Stimulated activated CD8-positive, alpha-beta memory T cell treated with anti-CD3 and anti-CD28 coated beads, Interleukin-12 subunit alpha, Interleukin-12 subunit beta, amount 100 ng/mL, for 1 hour (primary cell): ENCODE measurements around the gene SSBP4.
"Not testable (repeated sequence)": the region's sequence is repeated elsewhere in the genome, so short reads cannot be mapped to it uniquely, and the experiment has no call there.

Experiments
- DNase-seq: peaks from one replicate; pipeline ENCODE4 v3.0.0-alpha.2; 2020; ENCODE audit warnings: low read depth

SSBP4 gene

DNA sequence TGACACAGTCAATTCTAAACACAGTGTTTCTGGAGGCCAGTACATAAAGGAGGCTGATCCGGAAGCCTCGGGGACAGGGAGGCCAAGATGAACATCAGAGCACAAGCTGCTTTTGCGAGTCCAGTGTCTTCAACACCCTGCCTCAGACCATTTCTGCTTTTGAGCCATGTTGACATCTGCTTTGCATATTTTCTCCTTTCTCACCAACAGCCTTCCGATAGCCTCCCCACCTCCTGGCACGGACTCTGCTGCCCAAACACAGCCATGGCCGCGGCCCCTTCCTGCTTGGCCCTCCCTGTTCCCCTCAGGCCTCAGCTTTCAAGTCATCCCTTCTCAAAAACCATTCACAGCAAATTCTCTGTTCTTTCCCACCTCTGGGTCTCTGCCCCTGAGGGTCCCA is 25.4 kb upstream of the SSBP4 start:
- no peak for DNase-seq

- DNase-seq, result no peak
These were observed 22.5 kb upstream of the SSBP4 start for GRCh38 chr19:18396471-18397241.

DNA sequence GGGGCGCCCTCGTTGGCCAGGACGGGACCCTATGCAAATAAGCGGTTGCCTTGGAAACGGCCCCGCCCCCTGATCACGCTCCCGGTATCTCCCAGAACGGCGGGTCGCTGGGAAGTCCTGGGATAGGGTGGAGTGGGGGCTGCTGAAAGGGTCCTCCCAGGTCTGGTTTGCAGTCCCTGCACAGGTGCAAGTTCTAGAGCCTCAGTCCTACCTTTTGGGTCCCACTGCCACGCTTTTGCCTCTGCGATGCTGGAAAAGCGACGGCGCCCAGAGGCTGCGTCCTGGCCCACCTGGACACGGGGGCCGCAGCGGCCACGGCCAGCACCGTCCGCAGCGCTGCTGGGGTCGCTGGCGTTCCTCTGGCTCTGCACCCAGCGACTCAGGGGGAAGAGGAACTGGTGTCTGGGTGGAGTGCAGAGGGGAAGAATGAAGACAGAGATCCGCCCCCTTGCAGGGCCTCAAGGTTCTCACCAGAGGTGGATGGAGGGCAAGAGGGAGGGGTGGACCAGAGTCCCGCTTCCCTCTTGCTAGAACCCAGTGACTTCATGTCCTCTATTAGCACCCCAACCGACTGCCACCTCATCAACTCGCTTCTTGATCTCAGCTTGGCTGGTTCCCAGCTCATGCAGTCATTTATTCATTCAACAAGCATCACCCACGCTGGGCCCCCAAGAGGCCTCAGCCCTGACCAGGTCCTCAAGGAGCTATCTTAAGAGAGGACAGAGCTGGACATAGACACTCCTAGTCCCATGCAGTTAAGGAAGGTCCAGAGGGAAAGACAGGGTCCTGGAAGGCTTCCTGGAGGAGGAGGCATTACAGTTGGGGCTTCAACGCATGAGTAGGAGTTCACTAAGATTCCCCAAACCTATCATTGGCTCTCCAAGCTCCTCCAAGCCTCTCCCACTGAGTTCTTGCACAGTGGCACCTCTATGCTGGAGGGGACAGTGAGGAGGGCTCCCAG is 21.7 kb upstream of the SSBP4 start, which contains the start of gene LRRC25:
Gene LRRC25 (minus strand): TSS at position 381 of the 961 bp plus-strand sequence. CDS start 659 bp downstream, outside the sequence.
- DNase-seq, result no peak

DNA sequence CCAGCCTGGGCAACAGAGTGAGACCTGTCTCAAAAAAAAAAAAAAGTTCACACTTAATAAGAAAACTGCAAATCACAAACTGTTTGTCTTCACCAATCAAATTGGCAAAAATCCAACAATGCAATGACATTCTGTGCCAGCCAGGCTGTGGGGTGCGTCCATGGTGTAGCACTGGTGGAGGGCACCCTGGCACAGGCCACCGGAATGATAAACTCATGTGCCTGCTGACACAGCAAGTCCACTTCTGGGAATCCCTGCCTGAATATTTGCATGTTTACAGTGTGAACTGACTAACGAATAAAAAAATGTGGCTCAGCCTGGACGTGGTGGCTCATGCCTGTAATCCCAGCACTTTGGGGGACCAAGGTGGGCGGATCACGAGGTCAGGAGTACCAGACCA is 20.2 kb upstream of the SSBP4 start:
- no peak for DNase-seq

DNA sequence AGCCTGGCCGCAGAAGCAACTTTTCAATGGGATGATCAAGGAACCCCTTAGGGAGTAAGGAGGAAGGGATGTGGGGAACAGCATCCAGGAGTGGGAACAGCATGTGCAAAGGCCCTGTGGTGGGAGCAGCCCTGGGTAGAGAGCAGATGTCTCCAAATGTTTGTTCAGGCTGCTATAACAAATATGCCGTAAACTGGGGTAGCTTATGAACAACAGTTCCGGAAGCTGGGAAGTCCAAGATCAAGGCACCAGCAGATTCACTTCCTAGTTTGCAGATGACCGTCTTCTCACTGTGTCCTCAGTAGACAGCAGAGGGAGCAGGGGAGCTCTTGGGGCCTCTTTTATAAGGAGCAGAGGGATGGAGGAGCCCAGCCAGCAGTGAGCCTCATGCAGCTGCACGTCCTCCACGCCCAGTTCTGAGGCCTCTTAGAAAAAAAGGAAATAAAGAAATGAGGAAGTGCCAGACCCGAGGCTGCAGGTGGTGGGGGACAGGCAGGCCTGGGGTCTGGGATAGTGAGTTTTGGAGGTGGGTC is 17.6 kb upstream of the SSBP4 start:
- DNase-seq, result no peak

GRCh38 chr19:18402455-18403248 is 16.5 kb upstream of the SSBP4 start:
- DNase-seq, result not testable (repeated sequence)

DNA sequence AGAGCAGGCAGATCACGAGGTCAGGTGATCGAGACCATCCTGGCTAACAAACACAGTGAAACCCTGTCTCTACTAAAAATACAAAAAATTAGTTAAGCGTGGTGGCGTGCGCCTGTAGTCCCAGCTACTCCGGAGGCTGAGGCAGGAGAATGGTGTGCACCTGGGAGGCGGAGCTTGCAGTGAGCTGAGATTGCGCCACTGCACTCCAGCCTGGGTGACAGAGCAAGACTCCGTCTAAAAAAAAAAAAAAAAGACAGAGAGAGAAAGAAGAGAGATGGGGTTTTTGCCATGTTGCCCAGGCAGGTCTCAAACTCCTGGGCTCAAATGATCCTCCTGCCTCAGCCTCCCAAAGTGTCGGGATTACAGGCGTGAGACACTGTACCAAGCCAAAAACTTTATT is 13.4 kb upstream of the SSBP4 start:
- DNase-seq, result not testable (repeated sequence)

- DNase-seq, result no peak
These were observed 12.4 kb upstream of the SSBP4 start for GRCh38 chr19:18406749-18407148.

- no peak for DNase-seq
These were observed 11.1 kb upstream of the SSBP4 start for GRCh38 chr19:18408053-18408476.

GRCh38 chr19:18412610-18413239 is 6.5 kb upstream of the SSBP4 start:
- no peak for DNase-seq

GRCh38 chr19:18414504-18415177 is 4.6 kb upstream of the SSBP4 start:
- DNase-seq, result no peak

DNA sequence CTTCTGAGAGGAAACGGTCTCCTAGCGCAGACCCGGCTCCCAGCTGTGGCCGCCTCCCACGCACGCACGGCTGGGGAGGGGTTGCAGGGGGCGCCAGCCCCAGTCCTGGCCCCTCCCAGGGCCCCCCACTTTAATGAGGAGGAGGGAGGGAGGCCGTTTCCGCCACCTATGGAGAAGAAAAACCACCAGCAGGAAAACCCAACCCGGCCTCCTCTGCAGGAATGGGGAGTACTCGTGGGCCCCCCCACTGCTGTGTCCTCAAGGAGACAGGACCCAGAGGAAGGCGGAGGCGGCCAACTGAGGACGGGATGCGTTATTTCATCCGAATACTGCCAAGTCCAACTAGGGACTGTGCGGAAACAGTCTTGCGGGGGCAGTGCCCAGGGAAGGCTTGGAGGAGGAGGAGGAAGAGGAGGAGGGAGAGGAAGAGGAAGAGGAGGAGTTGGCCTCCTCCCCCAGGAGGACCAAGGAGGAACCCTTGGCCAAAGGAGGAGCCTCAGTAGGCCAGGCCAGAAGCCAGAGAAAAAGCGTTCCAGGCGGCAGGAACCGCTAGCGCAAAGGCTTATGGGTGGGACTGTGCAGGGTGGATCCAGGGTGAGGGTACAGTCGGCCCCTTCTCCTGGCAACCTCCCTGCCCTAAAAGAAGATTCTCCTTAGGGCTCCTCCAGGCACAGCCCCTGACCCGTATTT is 3.9 kb upstream of the SSBP4 start:
- no peak for DNase-seq

DNA sequence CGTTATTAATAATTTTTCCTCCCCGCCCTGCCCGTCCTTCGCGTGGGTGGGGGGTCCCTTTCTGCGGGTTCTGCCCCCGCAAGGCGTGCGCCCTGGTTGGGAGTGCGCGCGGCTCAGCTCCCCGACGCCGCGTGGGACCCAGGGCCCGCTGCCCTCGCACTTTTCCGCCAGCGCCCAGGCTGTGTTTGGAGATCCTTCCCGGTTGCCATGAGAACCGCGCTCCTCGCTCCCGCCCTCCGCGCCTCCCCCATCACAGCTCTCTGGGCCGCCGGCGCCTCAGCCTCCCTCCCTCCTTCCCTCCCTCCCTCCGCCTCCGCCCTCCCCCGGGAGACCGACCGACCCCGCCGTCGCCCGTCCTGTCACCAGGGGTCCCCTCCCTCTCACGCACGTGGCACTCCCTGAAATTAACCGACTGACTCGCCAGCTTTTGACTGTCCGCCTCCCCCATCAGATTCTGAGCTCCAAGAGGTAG is 2.4 kb upstream of the SSBP4 start:
- peak; percentile 35 for DNase-seq

GRCh38 chr19:18417250-18418028 is 1.8 kb upstream of the SSBP4 start:
- DNase-seq, result no peak

GRCh38 chr19:18418029-18418482 is 1.1 kb upstream of the SSBP4 start:
- DNase-seq, result no peak

GRCh38 chr19:18418483-18419194 is 559 bp upstream of the SSBP4 start:
- DNase-seq, result no peak

- no peak for DNase-seq
These were observed 682 bp downstream of the SSBP4 start for GRCh38 chr19:18419699-18420460.

DNA sequence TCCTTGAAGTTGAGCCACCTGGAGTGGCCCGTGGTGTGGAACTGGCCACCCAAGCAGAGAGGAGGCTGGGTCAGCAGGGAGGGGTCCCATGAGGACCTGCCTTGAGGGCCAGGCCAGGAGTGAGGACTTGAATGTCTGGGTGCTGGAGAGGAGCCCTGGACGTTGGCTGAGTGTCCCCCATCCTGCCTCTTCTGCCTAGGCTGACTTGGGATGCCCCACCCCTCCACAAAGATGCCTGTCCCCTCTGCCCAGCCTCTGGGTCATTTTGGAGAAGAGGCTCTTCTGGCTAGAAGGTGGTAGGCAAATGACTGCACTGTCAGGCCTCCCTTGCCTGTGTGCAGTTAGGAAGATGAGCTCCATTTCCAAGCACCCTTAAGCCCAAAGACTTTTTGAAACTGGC is 1.7 kb downstream of the SSBP4 start:
- DNase-seq, result no peak
